NCI-H2029 (cell line): ENCODE data around the gene UGT1A3.

Experiments
- DNase-seq: peaks from one replicate; lab custom pipeline; 2025; lab: John Stamatoyannopoulos, UW

Gene UGT1A3

DNA sequence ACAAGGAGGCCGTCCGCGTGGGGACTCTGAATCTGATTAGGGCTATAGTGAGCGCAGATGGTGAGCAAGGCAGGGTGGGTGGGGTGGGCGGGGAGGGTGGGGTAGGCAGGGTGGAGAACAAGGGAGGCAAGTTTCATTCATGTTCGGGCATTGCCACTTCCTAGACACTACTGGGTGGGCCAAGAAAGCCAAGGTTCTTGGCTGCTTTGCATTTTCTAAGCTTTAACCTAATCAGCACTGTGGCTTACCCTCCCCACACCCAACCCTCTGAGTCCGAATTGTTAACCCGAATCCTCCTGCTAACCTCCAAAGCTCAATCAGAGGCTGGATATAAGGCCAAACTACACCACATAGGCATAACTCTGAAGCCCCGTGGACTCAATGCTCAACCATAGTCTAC is 67.4 kb downstream of the UGT1A3 start:
- no peak for DNase-seq

DNA sequence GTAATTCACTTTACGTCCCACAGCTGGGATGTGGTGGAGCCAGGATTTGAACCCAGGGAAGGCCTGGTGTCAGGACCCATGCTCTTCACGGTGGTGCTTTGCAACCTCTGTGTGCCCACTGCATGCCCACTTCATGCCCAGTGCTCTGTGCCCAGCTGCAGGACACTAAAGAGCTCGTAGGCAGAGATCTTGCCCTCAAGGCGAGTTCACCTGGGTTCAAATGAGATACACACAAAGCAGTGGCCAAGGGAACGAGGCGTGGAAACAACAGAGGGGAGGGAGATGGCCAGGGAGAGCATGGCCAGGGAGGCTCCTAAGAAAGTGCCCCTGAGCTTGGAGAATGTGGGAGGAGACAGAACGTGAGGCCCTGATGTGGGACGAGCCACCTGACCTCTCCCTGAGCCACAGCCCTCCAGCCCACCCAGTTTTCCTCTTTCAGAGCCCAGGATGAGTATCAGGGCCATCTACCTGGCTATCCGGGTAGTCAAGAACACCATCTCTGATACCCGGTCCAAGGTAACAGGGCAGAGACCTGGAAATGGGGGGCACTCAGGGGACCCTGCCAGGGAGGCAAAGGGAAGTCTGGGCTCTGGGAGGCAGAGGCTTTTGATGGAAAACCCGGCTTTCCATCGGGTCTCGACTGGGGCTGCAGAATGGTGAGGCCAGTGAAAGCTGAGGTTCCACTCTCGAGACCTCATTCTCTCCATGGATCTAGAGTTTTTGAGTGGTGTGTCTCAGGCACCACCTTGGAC is 69.7 kb downstream of the UGT1A3 start:
- no peak for DNase-seq

DNA sequence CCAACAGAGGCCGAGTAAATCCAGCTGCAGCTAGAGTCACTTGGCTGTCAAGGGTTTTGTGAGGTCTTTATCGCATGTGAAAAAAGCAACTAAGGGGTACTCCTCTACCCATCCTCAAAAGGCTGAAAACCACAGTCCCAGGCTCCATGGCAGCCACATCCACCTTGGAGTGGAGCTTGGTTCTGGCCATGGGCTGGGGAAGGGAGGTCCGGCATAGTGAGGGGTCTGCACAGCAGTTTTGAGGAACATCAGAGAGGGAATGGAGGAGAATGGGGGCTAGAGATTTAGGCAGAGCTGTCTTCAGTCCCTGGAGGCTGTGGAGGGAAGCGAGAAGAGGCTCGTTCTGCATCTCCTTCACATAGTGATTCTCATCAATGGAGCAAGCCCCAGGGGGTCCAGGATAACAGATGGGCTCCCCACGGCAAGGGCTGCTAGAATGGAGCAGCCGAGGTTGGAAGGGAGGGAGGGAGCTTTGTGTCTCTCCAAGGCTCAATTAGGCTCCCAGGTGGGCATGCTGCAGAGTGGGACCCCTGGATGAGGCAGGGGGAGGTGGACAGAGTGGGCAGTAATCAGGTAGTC is 70.3 kb downstream of the UGT1A3 start:
- DNase-seq = no peak

DNA sequence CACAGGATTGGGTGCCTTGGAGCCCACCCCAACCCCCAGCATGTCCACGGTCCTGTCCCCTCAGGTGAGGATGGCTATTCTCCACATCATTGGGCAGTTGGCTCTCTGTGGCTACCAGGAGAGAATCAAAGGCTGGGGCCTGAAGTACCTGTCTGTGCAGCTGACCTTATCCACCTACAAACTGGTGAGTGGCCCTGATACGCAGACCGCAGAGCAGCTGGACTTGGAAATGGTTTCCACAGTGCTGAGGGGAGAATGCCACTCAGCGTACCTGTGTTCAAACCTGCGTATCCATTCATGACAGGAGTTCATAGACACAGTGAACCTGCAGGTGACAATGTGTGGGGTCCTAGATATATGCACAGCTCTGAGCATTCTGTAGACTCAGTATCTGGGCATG is 70.9 kb downstream of the UGT1A3 start:
- DNase-seq = no peak

DNA sequence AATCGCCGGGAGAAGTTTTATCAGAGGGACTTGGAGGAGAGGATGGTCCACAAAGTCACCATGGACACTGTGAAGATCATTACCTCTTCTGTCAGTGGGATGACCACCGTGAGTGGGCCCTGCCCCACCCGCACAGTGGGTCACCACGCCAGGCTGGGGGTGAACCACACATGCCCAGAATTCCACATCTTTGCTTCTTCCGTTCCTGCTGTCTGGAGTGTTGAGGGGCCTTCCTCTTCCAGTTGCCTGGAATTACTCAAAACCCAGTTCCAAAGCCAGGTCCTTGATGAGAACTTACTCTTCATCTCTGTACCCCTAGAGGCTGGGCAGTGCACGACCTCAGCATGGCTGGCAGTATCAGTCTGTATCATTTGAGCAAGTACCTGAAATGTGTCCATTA is 71.4 kb downstream of the UGT1A3 start:
- no peak for DNase-seq

DNA sequence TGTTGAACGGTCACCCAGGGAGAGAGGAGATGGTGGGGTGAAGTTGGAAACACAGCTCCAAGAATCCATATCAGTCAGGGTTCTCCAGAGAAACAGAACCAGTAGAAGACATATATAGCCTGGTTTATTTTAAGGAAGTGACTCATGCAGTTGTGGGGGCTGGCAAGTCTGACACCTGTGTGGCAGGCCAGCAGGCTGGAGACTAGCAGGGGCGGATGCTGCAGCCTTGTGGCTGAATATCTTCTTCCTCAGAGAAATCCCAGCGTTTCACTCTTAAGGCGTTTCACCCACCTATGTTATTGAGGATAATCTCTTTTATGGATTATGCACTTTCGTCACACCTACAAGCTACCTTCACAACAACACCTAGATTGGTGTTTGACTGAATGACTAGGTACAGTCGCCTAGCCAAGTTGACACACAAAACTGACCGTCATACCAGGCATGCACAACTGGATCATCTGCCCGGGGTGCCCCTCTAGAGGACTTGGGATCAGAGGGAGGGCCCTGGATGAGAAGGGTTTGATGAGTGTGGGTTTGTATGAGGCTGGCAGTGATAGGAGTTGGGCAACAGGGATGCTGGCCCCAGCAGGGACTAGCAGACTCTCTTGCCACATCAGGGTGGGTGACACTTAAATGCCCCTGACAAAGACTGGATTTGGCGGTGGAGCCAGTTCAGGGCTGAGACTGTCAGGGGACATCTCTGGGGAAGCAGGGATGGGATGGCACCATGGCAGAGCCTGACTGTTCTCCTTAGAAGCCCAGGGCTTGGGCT is 72.7 kb downstream of the UGT1A3 start:
- no peak for DNase-seq

DNA sequence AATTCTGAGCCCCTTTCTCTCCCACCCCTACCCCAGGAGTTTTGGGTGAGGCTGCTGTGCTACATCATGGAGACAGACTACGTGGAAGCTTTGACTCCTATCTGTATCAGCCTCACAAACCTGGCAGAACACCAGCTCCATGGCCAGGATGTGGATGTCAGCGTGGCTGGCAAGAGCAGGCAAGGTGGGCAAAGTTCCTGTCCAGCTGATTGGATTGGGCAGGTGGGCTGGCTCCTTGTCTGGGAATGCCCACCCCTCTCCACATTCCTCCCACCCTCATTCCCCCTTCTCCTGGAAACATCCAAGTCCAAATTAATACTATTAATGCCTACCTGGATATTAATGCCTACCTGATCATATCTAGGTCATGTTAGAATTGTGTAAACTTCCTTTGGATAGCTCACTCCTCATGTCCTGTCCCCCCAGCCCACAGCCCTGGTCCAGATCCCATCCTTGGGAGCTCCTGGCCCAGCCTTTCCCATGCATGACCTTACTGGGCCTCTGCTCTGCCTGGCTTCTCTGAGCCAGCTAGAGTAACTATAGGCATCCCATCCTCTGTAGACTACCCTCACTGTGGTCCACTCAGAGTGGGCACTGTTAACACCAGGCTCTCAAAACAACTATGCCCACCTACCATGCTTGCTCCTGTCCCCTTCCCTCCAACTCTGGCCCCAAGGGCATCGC is 73.4 kb downstream of the UGT1A3 start:
- no peak for DNase-seq

DNA sequence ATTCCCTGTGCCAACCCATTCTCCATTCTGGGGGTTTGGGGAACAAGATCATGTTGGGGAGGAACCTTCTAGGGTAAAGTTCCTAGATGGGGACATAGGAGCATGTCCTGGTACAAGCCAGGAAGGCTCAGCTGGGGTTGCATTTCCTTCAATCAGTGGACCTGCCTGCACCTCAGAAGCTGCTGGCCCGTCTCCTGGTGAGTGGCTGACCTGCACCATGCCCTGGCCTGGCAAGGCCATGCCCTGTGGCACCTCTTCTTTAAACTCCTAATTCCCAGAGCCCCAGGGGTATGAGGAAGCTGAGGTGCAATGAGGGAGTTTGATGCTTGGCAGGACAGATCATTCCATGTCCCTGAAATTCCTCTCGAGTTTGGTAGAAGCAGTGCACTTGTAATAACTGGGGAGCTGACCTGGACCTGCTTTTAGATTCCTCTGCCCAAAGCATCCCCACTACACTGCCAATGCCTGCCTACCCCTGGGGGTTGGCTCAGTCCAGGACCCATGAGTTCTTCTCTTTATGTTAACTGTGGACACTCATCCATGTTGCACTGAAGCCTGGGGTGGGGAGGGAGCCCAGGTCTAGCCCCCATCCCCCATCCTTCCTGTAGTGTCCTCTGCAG is 74.6 kb downstream of the UGT1A3 start:
- no peak for DNase-seq

DNA sequence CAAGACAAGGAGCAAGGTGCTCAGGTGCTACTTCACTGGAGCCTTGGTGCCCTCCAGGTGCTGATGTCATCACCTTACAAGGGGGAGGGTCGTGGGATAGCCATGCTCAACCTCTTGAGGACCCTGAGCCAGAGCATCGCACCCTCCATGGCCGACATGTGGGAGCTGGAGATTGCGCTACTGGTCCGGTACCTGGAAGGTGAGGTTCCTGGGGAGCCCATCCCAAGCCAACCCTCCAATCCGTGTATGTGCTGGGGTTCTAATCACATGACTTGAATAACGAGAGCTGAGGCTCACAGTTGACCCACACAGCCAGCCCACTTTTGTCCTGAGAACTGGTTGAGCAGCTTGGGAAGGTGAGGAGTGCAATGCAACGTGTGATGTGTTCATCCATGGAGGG is 75.2 kb downstream of the UGT1A3 start:
- no peak for DNase-seq

DNA sequence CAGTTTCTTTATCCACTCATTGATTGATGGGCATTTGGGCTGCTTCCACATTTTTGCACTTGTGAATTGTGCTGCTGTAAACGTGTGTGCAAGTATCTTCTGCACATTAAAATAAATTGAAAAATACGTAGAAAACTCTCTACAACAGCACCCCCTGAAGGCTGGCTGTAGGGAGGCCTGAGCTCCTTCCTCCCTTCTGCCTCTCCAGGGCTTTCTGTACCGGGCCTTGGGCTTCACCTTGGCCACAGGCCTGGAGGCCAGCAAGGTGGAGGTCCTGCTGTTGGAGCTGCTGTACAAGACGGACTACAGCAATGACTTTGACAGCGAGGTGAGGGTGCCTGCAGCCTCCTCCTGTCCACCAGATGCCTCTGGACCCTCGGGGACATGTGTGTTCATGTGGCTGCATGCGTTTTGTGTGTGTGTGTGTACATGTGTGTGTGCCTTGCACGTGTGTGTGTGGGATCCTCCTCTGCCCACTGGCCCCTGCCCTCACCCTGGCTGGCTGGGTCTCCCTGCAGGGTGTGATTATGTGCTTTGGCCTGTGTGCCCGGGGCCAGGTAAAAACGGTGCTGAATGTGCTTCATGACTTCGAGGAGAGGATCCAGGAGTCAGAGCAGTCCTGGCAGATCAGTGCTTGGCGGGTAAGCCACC is 78.5 kb downstream of the UGT1A3 start:
- no peak for DNase-seq

DNA sequence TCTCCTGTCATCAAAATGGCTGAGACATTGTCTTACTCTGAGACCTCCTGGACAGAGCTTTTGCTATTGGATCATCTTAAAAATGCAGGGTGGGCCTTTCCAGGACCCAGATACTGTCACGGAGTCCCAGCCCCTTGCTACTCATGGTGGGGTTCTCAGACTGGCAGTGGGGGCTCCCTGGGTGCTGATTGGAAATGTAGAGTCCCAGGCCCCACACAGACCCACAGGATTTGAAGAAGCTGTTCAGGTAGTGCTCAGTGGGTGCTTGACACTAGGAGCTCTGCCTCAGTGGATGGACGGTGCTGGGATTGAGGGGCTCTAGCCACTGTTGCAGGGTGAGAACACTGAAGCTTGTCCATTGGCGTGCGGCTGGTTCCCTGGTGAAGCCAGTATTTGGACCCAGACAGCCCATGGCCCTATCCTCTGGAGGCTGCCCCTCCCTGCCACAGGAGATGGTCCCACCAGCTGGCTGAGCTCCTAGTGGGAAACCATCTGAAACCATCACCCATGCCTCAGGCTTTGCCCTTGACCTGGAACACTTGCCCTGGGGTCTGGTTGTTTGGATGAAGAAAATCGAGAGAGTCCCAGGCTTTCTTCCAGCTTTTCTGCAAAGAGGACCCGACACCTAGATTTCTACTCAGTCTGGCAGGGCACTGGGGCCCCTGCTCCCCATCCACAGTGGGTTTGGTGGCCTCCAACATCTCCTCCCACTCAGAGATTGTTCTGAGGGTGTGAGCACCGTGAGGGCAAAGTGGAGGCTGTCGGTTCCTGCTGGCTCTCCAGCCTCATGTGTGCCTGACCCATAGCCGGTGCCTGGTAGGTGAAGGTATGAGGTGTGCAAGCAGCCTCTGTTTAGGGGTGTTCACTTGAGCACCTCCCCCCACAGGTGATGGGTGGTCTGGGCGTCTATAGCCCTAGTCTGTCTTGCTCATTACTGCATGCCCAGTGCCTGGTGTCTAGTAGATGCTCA is 79.4 kb downstream of the UGT1A3 start:
- DNase-seq = no peak

DNA sequence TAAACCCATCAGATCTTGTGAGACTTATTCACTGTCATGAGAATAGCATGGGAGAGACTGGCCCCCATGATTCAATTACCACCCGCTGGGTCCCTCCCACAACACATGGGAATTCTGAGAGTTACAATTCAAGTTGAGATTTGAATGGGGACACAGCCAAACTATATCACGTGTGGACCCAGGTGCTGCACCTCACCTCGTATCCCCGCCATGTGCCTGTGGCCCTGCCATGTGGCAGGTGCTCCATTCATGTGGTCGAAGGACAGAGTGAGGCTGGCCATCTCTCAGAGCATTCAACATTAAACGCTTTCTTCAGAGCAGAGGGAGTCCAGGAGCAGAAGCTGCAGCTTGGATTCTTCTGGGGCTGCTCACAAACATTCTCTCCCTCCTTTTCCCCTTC is 81.5 kb downstream of the UGT1A3 start:
- DNase-seq = no peak

DNA sequence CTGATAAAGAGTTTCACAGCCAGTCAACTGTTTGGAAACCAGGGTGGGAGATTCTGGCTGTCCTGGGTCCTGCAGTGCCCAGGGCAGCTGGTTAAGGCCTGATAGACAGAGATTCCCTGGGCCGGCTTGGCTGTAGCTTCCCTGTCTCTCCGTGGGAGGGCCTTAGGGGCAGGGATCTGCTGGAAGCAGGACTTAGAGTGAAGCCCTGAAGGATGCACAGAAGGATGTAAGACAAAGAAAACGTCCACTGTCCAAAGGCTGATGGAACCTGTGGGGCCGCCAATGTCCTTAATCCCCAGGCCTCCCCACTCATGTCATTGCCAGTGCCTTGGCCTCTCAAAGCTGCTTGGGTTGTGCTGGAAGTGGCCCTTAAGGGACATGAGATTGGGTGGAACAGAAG is 82.2 kb downstream of the UGT1A3 start:
- no peak for DNase-seq

DNA sequence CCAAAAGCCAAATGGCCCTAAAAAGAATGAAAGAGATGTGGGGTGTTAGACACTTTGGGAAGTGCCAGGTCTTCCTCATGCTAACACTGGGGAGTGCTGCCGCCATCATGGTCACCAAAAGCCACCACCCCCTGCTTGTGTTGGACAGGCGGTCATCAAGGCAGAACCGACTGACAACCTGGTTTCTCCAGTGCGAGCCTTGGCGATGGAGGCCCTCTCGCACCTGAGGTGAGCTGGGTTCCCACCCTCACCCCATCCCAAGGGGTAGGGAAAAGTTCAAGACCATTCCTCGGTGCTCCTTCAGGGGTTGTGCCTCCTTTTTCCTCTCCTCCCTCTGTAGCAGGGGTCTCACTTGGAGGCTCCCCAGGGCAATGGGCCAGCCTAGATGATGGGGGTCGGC is 82.9 kb downstream of the UGT1A3 start:
- no peak for DNase-seq

DNA sequence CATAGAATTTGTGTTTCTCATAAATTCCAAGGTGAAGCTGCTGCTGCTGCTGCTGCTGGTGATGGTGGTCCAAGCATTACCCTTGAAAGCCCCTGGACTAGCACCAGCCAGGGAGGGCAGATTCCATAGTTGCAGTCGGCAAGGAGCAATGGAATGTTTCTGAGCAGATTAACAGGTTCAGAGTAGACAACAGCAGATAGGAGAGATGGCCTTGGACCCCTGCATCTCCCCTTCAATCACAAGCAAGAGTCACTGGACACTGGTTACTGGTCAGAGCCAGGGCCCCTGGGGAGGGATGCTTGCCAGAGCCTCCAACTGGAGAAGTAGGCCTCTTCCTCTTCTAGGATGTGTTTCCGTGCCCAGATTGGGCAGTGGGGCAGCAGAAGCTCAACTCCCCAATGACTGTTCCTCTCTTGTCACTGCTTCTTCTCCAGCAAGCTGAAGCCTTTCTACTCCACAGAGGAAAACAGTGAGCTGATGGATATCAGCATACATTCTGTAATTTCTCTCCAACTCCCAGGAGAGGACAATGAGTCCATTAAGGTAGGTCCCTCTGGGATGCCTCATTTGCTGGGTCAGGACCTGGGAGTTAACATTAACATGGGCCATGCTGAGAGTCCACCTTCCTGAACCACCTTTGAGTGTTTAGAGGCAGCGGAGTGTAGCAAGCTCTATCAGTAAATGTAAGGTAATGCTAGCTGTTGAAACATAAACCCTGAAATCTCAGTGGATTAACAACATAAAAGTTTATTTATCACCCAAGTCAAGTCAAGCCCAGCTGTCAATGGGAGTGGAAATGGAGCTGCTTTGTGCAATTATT is 84.6 kb downstream of the UGT1A3 start:
- DNase-seq = no peak

DNA sequence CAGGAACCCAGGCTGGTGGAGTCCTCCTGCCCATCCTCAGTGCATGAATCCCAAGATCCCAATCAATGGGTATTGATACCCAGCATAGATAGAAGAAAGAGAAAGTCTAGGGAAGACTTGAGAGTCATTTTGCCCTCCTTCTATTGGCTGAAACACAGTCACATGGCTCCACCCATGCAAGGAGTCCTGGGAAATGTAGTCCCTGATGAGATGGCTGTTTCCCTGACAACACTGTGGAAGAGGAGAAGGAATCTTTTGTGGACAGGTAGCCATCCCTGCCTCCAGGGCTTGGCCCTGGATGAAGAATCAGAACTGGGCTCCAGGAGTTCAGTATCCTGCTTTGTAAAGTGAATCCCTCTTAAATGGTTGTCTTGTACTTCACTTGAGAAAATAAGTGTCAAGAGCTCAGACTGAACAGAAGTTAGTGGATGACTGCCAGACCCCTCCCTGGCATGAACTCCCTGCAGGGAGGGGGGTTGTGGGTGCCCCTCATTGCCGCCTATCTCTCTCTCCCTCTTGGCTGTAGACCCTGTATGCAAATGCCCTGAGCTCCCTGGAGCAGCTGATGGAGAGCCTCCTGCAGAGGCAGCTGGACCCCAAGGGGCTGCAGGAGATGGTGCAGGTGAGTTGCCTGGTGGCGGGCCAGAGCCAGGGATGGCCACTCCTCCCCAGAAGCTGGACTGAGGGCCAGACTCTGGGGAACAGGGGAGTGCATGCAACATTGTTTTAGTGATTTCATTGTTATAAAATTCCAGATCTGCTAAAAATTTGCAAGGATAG is 85.4 kb downstream of the UGT1A3 start:
- no peak for DNase-seq

DNA sequence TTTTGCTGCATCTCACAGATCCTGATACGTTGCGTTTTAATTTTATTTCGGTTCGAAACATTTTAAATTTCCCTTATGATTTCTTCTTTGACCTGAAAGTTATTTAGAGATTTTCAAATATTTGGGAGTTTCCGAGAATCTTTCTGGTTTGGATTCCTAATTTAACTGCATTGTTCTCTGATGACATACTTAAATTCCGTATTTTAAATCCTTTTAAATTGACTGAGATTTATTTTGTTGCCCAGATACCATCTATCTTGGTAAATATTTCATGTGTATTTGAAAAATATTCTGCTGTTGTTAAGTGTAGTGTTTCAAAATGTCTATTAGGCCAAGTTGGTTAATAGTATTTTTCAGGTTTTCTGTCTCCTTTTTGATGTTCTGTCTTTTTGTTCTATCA is 87.0 kb downstream of the UGT1A3 start:
- DNase-seq = no peak

DNA sequence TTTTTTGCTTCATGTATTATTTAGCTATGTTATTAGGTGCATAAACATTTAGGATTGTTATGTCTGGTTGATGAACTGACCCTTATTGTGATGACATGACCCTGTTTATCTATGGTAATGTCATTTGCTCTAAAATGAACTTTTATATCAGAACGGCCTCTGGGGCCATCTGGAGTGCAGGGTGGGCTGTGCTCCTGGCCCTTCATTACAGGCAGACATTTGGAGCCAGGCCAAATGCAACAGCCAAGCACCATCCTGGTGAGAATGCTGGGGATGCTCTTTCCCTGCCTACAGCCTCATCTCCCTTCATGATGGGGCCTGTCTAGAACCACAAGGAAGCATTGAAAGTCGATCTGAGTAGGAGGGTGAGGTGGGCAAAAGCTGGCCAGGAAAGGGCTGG is 87.5 kb downstream of the UGT1A3 start:
- DNase-seq = no peak

DNA sequence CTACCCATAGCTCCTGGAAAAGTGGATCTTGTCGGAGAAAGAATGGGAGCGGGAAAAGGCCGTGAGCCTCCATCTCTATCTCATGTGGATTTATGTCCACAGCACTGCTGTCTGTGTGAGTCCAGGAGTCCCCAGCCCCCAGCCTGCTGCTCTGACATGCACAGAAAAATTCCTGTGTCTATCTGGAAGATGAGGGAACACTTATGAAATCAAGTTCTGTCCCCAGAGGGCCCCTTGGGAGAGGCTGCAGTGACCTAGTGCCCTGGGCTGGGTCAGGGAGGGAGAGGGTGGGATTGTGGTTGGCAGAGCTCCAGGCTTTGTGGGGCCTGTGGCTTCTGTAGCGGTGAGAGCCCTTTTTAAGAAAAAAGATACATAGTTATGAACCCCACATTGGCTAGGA is 87.9 kb downstream of the UGT1A3 start:
- DNase-seq = no peak
